ENCODE measurements around the gene PLS3.

- no peak for TF ChIP-seq POLR2A (IDR thresholded peaks at IDR 0.05)
- TF ChIP-seq CTCF (IDR thresholded peaks at IDR 0.05) = no peak
Observed at GRCh38 chrX:115583496-115584004, 22.6 kb downstream of the PLS3 start.
